ENCODE results near the gene HSD11B2.
A peak's percentile ranks its signal among the peaks of the same experiment; 100 is the strongest.

HSD11B2 gene

DNA sequence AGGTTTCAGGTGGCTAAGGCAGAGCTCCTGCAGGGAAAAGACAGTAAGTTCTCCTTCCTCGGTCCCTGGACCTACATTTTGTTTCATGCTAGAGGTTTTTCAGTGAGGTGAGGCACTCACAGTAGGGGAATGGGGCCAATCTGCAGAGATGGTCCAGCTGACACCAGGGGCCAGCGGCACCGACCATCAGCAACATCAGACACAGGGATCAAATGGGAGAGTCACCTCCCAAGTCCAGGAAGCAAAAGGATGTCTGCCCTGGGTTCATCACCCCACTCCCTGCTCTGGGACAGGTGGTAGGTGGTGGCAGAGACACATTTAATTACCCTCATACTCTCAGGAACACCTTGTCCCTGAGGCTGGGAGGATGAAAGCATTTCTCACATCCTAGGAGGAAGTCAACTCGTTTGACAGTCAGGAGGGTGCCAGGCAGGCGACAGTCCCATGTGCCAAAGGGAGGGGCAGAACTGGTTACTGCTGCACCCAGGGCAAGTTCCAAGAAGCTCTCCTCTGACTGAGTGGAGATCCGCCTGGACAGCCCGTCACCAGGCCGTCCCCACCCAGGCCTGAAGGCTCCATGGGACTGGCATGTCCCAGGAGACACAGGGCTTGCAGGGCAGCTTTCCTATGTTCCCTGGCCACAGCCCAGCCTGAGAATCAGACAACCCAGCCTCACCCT, 30.8 kb downstream of the HSD11B2 start:
- no peaks in the 10 kb centered on the region for H3K4me1 ChIP-seq (ENCODE audit: control insufficient read depth, insufficient read depth, low read length)
- H3K27ac ChIP-seq (ENCODE audit: extremely low read depth, low read depth, low read length), result no peak overlapping the region
- TF ChIP-seq ZNF23 (tag by site-specific recombination; IDR thresholded peaks at IDR 0.05; ENCODE audit: borderline replicate concordance), result no peak
- TF ChIP-seq KLF1 (tag by site-specific recombination; IDR thresholded peaks at IDR 0.05), result peak; percentile 90
- peaks cover 0 to 25% of the 10 kb centered on the region in 2 experiments; a peak in 1 of 3 replicates for H3K36me3 ChIP-seq (ENCODE audit: control insufficient read depth in 2 of 2, insufficient read depth in 1 of 2, low read length in 2 of 2)
- ChIA-PET POLR2A (no interaction called here), CTCF (interaction anchor here (0.6 to 8.4 kb wide), 4 partner anchors 12 to 507 kb away, joined by 3 to 99 read pairs (median 3); no protein-coding TSS in a partner anchor)
- H3K4me3 ChIP-seq (ENCODE audit: low read depth, low read length), result no peak overlapping the region
- no peaks in the 10 kb centered on the region for H3K9me3 ChIP-seq (ENCODE audit: control insufficient read depth, insufficient read depth, low read depth, low read length)

DNA sequence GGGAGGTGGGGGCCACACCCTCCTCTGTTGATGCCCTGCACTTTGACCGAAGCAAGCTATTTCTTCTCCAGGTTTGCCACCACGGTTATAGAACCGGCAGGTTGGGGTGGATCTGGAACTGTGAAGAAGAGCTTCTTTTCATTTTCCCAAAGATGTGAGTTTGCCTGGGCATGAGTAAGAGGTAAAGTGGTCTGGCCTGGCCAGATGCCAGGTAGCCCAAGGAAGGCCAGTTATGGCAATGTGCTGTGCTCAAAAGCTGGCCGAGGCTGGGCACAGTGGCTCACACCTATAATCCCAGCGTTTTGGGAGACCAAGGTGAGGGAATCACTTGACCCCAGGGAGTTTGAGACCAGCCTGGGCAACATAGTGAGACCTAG, 31.3 kb downstream of the HSD11B2 start:
- Histone ChIP-seq H3K27ac (ENCODE audit: extremely low read depth, low read depth, low read length) (no peak overlapping the region), H3K4me1 (ENCODE audit: control insufficient read depth, insufficient read depth, low read length) (no peaks in the 10 kb centered on the region), H3K4me3 (ENCODE audit: low read depth, low read length) (no peak overlapping the region), H3K36me3 (ENCODE audit: control insufficient read depth in 2 of 2, insufficient read depth in 1 of 2, low read length in 2 of 2) (peaks cover 0 to 25% of the 10 kb centered on the region in 2 experiments; a peak in 1 of 3 replicates), H3K9me3 (ENCODE audit: control insufficient read depth, insufficient read depth, low read depth, low read length) (no peaks in the 10 kb centered on the region)
- TF ChIP-seq, protein P1, sequence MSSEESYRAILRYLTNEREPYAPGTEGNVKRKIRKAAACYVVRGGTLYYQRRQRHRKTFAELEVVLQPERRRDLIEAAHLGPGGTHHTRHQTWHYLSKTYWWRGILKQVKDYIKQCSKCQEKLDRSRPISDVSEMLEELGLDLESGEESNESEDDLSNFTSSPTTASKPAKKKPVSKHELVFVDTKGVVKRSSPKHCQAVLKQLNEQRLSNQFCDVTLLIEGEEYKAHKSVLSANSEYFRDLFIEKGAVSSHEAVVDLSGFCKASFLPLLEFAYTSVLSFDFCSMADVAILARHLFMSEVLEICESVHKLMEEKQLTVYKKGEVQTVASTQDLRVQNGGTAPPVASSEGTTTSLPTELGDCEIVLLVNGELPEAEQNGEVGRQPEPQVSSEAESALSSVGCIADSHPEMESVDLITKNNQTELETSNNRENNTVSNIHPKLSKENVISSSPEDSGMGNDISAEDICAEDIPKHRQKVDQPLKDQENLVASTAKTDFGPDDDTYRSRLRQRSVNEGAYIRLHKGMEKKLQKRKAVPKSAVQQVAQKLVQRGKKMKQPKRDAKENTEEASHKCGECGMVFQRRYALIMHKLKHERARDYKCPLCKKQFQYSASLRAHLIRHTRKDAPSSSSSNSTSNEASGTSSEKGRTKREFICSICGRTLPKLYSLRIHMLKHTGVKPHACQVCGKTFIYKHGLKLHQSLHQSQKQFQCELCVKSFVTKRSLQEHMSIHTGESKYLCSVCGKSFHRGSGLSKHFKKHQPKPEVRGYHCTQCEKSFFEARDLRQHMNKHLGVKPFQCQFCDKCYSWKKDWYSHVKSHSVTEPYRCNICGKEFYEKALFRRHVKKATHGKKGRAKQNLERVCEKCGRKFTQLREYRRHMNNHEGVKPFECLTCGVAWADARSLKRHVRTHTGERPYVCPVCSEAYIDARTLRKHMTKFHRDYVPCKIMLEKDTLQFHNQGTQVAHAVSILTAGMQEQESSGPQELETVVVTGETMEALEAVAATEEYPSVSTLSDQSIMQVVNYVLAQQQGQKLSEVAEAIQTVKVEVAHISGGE (tag by site-specific recombination; conservative IDR thresholded peaks at IDR 0.05; ENCODE audit: low read depth), result no peak
- TF ChIP-seq ZNF514 (tag by site-specific recombination; IDR thresholded peaks at IDR 0.05), result no peak
- TF ChIP-seq, protein P2, sequence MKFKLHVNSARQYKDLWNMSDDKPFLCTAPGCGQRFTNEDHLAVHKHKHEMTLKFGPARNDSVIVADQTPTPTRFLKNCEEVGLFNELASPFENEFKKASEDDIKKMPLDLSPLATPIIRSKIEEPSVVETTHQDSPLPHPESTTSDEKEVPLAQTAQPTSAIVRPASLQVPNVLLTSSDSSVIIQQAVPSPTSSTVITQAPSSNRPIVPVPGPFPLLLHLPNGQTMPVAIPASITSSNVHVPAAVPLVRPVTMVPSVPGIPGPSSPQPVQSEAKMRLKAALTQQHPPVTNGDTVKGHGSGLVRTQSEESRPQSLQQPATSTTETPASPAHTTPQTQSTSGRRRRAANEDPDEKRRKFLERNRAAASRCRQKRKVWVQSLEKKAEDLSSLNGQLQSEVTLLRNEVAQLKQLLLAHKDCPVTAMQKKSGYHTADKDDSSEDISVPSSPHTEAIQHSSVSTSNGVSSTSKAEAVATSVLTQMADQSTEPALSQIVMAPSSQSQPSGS (tag by site-specific recombination; IDR thresholded peaks at IDR 0.05; ENCODE audit: low read depth), result no peak
- no peak for TF ChIP-seq KLF9 (tag by site-specific recombination; IDR thresholded peaks at IDR 0.05; ENCODE audit: low read depth)
- TF ChIP-seq KLF1 (tag by site-specific recombination; IDR thresholded peaks at IDR 0.05), result no peak
- TF ChIP-seq, protein P3, sequence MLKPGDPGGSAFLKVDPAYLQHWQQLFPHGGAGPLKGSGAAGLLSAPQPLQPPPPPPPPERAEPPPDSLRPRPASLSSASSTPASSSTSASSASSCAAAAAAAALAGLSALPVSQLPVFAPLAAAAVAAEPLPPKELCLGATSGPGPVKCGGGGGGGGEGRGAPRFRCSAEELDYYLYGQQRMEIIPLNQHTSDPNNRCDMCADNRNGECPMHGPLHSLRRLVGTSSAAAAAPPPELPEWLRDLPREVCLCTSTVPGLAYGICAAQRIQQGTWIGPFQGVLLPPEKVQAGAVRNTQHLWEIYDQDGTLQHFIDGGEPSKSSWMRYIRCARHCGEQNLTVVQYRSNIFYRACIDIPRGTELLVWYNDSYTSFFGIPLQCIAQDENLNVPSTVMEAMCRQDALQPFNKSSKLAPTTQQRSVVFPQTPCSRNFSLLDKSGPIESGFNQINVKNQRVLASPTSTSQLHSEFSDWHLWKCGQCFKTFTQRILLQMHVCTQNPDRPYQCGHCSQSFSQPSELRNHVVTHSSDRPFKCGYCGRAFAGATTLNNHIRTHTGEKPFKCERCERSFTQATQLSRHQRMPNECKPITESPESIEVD (tag by site-specific recombination; IDR thresholded peaks at IDR 0.05), result no peak
- TF ChIP-seq ZFP69B (tag by site-specific recombination; IDR thresholded peaks at IDR 0.05), result no peak
- TF ChIP-seq, protein P4, sequence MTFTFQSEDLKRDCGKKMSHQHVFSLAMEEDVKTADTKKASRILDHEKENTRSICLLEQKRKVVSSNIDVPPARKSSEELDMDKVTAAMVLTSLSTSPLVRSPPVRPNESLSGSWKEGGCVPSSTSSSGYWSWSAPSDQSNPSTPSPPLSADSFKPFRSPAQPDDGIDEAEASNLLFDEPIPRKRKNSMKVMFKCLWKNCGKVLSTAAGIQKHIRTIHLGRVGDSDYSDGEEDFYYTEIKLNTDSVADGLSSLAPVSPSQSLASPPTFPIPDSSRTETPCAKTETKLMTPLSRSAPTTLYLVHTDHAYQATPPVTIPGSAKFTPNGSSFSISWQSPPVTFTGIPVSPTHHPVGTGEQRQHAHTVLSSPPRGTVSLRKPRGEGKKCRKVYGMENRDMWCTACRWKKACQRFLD (tag by site-specific recombination; IDR thresholded peaks at IDR 0.05), result no peak
- TF ChIP-seq ZNF114 (tag by site-specific recombination; IDR thresholded peaks at IDR 0.05), result no peak
- no peak for TF ChIP-seq ZNF610 (tag by site-specific recombination; IDR thresholded peaks at IDR 0.05; ENCODE audit: borderline replicate concordance)
- TF ChIP-seq ZNF677 (tag by site-specific recombination; IDR thresholded peaks at IDR 0.05), result no peak
- TF ChIP-seq ZNF350 (tag by site-specific recombination; IDR thresholded peaks at IDR 0.05), result no peak
- TF ChIP-seq BCL11A (tag by site-specific recombination; IDR thresholded peaks at IDR 0.05; ENCODE audit: low read depth), result no peak
- no peak for TF ChIP-seq ZNF174 (tag by site-specific recombination; IDR thresholded peaks at IDR 0.05)
- CTCF ChIA-PET, result interaction anchor here (0.6 to 8.4 kb wide), 6 partner anchors 12 to 508 kb away, joined by 3 to 99 read pairs (median 3); no protein-coding TSS in a partner anchor
- POLR2A ChIA-PET, result no interaction called here

Measured in HEK293 (cell line).